Upper lobe of left lung (tissue), 6 donors: Measurements from ENCODE around the gene CNPY2. TPM values are rescaled to one million over a fixed set of nuclear protein-coding genes. Genes with fewer than 3 reads are reported as not detected.
"Not testable (repeated sequence)": the region's sequence is repeated elsewhere in the genome, so short reads cannot be mapped to it uniquely, and the experiment has no call there.

Experiments used
- ATAC-seq, 2 donors: fragments of 200-7000 bp; cut with Tn5 transposase; one replicate each; pipeline ENCODE4 v1.9.1; 2022; ENCODE audit warnings: mild to moderate bottlenecking in 2 of 2, moderate library complexity in 2 of 2; ENCODE audit not compliant: low FRiP score in 2 of 2
- DNase-seq, 2 donors: peaks; one replicate each; pipeline ENCODE4 v3.0.0-alpha.2; 2019 to 2020
- H3K27ac ChIP-seq, 4 donors: fragments of 200-600 bp; sonication (generic); one replicate each; pipeline ENCODE4 v1.5.1; 2016 to 2019
- H3K27me3 ChIP-seq, 4 donors: fragments of 200-600 bp; sonication (generic); one replicate each; pipeline ENCODE4 v1.5.1; 2017 to 2019
- H3K36me3 ChIP-seq, 4 donors: fragments of 200-600 bp; sonication (generic); one replicate each; pipeline ENCODE4 v1.5.1; 2016 to 2019
- H3K4me1 ChIP-seq, 4 donors: fragments of 200-600 bp; sonication (generic); one replicate each; pipeline ENCODE4 v1.5.1; 2018 to 2019
- H3K4me3 ChIP-seq, 4 donors: fragments of 200-600 bp; sonication (generic); one replicate each; pipeline ENCODE4 v1.5.1; 2017 to 2019; ENCODE audit warnings: mild to moderate bottlenecking in 2 of 4, moderate library complexity in 1 of 4
- H3K9me3 ChIP-seq, 4 donors: fragments of 200-600 bp; sonication (generic); one replicate each; pipeline ENCODE4 v1.5.1; 2018 to 2019
- EP300 ChIP-seq, 4 donors: sonication (generic); formaldehyde crosslinking; IDR thresholded peaks; one replicate each; pipeline ENCODE4 v1.5.1; 2017; ENCODE audit warnings: antibody characterized with exemption in 4 of 4, control low read depth in 2 of 4
- POLR2A ChIP-seq, 4 donors: fragments of 450-650 bp; IDR thresholded peaks; one replicate each; pipeline ENCODE4 v1.5.1; 2016 to 2017; ENCODE audit warnings: antibody characterized with exemption in 4 of 4, mild to moderate bottlenecking in 2 of 4
- POLR2AphosphoS5 ChIP-seq, 2 donors: sonication (generic); formaldehyde crosslinking; IDR thresholded peaks; one replicate each; pipeline ENCODE4 v1.5.1; 2017; ENCODE audit warnings: antibody characterized with exemption in 2 of 2
- WGBS, 2 donors: methylation state at CpG; one replicate each; pipeline ENCODE4 v1.1.5; 2017 to 2018; 5-methylcytosine and 5-hydroxymethylcytosine counted together
- total RNA-seq, 6 donors: library from RNA; depleted of rRNA in 4 of 6; stranded (reverse); fragments of >200 nt in 4 of 6; gene quantifications; one replicate each; pipeline versions ENCODE4 v1.1.0 to v1.2.1, GENCODE V29; 2016 to 2021
- TF ChIP-seq, protein P1 (sequence below), 6 experiments: fragments of 450-650 bp in 4 of 6; fragments of 200-600 bp in 2 of 6; sonication (generic) in 2 of 6; IDR thresholded peaks; one replicate each; pipeline ENCODE4 v1.5.1; 2016 to 2019; ENCODE audit warnings: antibody characterized with exemption in 6 of 6
- donor health status: DM: no; HTN: no; CAD: no; lungs with moderate emphysema.
- donor health status: DM: no; HTN: yes; CAD: no; lungs with severe emphysema.

CNPY2 gene
- total RNA-seq, 6 donors from 2014 or later = 50.3 to 105 (median 61.4) TPM

DNA sequence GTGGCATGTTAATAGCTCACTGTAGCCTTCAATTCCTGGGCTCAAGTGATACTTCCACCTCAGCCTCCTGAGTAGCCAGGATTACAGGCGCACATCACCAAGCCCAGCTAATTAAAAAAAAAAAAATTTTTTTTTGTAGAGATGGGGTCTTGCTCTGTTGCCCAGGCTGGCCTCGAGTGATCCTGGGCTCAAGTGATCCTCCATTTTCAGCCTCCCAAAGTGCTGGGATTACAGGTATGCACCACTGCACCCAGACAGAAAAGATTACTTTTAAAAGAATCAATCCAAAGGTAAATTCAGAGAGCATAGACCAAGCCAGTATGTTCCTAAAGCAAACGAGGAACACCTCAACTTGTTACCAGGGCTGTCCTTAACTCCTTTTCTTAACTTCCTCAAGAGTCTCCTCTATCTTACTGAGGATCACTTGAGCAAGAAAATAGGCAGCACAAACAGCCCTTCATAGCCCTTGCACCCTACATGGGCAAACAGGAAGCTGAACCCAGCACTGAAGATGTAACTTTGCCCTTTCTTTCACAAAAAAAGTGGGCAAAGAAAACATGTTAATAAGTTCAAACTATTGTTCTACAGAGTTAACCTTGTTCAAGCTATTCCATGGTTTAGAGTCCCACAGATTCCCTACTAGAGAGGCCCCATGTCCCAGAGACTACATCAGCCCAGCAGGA is 26.9 kb downstream of the CNPY2 start:
- DNase-seq (no peak), ATAC-seq (peak in 1 of 2 donors; percentile 51)
- Histone ChIP-seq H3K4me1 (peaks cover 16 to 78% (median 37%) of the 10 kb centered on the region in 4 donors), H3K9me3 (no peaks in the 10 kb centered on the region), H3K4me3 (no peak overlapping the region), H3K27me3 (no peaks in the 10 kb centered on the region), H3K27ac (peak overlapping the region in 2 of 4 donors; percentile 13 to 44), H3K36me3 (peaks cover 1 to 37% (median 20%) of the 10 kb centered on the region in 4 donors)
- 57 to 66% methylated on average over 3 of the region's 3 CpGs for WGBS, 2 donors
- TF ChIP-seq EP300 (IDR thresholded peaks at IDR 0.05) = no peak
- no peak for TF ChIP-seq POLR2A (IDR thresholded peaks at IDR 0.05)
- TF ChIP-seq POLR2AphosphoS5 (IDR thresholded peaks at IDR 0.05) = no peak
- TF ChIP-seq, protein P1, sequence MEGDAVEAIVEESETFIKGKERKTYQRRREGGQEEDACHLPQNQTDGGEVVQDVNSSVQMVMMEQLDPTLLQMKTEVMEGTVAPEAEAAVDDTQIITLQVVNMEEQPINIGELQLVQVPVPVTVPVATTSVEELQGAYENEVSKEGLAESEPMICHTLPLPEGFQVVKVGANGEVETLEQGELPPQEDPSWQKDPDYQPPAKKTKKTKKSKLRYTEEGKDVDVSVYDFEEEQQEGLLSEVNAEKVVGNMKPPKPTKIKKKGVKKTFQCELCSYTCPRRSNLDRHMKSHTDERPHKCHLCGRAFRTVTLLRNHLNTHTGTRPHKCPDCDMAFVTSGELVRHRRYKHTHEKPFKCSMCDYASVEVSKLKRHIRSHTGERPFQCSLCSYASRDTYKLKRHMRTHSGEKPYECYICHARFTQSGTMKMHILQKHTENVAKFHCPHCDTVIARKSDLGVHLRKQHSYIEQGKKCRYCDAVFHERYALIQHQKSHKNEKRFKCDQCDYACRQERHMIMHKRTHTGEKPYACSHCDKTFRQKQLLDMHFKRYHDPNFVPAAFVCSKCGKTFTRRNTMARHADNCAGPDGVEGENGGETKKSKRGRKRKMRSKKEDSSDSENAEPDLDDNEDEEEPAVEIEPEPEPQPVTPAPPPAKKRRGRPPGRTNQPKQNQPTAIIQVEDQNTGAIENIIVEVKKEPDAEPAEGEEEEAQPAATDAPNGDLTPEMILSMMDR (IDR thresholded peaks at IDR 0.05) = no peak

DNA sequence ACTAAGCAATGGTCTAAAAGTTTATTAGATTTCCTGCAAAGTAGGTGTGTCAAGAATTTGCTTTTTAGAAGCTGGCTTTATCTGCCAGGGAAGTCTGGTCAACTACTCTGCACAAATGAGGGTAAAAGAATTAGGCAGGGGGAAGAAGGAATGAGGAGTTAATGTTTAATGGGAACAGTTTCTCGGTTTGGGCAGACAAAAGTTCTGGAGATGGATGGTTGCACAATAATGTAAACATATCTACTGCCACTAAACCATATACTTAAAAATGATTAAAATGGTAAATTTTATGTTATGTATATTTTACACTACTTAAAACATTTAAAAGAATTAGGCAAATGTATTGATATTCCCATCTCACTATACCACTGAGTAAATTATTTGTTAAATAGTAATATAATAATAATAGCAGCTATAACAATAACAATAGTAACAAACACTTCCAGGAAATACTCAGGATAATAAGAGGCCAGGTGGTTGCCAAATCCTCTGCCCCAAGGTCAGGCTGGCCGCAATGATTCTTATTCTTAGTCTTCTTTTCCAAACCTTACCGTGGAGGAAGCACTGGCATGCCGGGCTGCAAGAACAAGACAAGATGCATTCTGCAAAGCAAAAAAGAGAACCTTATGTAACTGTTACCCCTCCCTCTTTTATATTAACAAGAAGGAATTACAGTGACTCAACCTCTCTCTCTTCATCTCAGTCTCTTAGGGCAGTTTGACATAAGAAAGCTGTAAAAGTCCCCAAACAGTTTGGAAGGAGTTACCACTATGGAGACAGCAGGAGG is 29.6 kb downstream of the CNPY2 start:
- DNase-seq = no peak
- Histone ChIP-seq H3K9me3 (no peaks in the 10 kb centered on the region), H3K27me3 (no peaks in the 10 kb centered on the region), H3K4me1 (peaks cover 11 to 58% (median 25%) of the 10 kb centered on the region in 4 donors), H3K4me3 (no peak overlapping the region), H3K36me3 (peaks cover 20 to 57% (median 46%) of the 10 kb centered on the region in 4 donors), H3K27ac (peak overlapping the region in 2 of 4 donors; percentile 23 to 64)
- no peak for TF ChIP-seq EP300 (IDR thresholded peaks at IDR 0.05)
- TF ChIP-seq, protein P1 (IDR thresholded peaks at IDR 0.05) = no peak
- no peak for TF ChIP-seq POLR2AphosphoS5 (IDR thresholded peaks at IDR 0.05)
- TF ChIP-seq POLR2A (IDR thresholded peaks at IDR 0.05) = no peak
- ATAC-seq = no peak
- WGBS, 2 donors = 38 to 39% methylated on average over 4 of the region's 4 CpGs

DNA sequence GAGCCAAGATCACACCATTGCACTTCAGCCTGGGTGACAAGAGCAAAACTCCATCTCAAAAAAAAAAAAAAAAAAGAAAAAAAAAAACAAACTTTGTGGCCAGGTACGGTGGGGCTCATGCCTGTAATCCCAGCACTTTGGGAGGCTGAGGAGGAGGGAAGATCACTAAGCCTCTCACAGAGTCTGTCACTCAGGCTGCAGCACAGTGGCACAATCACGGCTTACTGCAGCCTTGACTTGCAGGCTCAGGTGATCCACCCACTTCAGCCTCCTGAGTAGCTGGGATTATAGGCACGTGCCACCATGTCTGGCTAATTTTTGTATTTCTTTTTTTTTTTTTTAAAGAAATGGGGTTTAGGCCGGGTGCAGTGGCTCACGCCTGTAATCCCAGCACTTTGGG is 31.5 kb downstream of the CNPY2 start:
- H3K4me1 ChIP-seq = peaks cover 11 to 42% (median 24%) of the 10 kb centered on the region in 4 donors
- H3K36me3 ChIP-seq = peaks cover 28 to 72% (median 58%) of the 10 kb centered on the region in 4 donors
- DNase-seq, H3K9me3 ChIP-seq, H3K27ac ChIP-seq, ATAC-seq, H3K4me3 ChIP-seq, H3K27me3 ChIP-seq: not testable (repeated sequence)
- 90 to 91% methylated on average over 5 of the region's 5 CpGs for WGBS, 2 donors

DNA sequence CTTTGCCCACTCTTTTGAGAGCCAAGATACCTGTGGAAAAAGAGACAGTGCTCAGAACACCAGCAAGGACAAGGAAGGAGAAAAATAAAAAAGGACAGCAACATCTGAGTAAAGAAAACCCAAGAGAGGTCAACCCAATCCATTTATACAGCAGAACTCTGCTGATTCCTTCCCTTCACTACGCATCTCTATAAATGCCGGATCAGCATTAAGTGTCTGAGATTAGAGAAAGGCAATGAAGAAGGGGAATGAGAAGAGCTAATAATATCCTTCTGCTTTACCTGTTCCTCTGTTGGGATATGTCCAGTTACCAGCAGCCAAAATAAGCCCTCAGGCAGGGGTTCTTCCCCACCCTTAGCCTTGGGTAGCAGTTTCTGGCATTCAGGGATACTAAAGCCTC is 33.2 kb downstream of the CNPY2 start:
- Histone ChIP-seq H3K9me3 (no peaks in the 10 kb centered on the region), H3K27ac (no peak overlapping the region), H3K27me3 (no peaks in the 10 kb centered on the region), H3K36me3 (peaks cover 38 to 89% (median 72%) of the 10 kb centered on the region in 4 donors), H3K4me1 (peaks cover 7 to 27% (median 17%) of the 10 kb centered on the region in 4 donors), H3K4me3 (no peak overlapping the region)
- TF ChIP-seq, protein P1 (IDR thresholded peaks at IDR 0.05) = no peak
- TF ChIP-seq POLR2AphosphoS5 (IDR thresholded peaks at IDR 0.05) = no peak
- ATAC-seq = no peak
- 97 to 98% methylated on average over 2 of the region's 2 CpGs for WGBS, 2 donors
- no peak for DNase-seq

DNA sequence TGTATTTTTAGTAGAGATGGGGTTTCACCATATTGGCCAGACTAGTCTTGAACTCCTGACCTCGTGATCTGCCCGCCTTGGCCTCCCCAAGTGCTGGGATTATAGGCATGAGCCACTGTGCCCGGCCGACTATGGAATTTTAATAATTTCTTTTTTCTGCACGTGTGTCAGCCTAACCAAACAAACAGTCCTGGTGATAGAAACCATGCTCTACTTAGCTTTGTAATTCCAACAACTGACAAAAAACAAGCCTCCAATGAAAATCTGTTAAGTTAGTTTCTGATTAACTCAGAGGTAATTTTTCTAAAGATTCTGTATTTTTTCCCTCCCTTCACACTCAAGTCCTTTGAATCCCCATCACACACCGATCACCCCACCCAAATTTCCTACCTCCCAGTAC is 33.8 kb downstream of the CNPY2 start:
- DNase-seq (no peak), ATAC-seq (no peak)
- Histone ChIP-seq H3K4me3 (no peak overlapping the region), H3K27me3 (no peaks in the 10 kb centered on the region), H3K4me1 (peaks cover 7 to 22% (median 15%) of the 10 kb centered on the region in 4 donors), H3K27ac (no peak overlapping the region), H3K9me3 (no peaks in the 10 kb centered on the region), H3K36me3 (peaks cover 38 to 94% (median 76%) of the 10 kb centered on the region in 4 donors)
- 92 to 95% methylated on average over 6 of the region's 6 CpGs for WGBS, 2 donors
- TF ChIP-seq, protein P1 (IDR thresholded peaks at IDR 0.05) = no peak
